ENCODE measurements around the gene KREMEN1. TPM values are rescaled to one million over a fixed set of nuclear protein-coding genes. Genes with fewer than 3 reads are reported as not detected.

Gene KREMEN1
- total and polyA plus RNA-seq, 2 experiments from 2014 or later, result 1.8 to 3.8 TPM

DNA sequence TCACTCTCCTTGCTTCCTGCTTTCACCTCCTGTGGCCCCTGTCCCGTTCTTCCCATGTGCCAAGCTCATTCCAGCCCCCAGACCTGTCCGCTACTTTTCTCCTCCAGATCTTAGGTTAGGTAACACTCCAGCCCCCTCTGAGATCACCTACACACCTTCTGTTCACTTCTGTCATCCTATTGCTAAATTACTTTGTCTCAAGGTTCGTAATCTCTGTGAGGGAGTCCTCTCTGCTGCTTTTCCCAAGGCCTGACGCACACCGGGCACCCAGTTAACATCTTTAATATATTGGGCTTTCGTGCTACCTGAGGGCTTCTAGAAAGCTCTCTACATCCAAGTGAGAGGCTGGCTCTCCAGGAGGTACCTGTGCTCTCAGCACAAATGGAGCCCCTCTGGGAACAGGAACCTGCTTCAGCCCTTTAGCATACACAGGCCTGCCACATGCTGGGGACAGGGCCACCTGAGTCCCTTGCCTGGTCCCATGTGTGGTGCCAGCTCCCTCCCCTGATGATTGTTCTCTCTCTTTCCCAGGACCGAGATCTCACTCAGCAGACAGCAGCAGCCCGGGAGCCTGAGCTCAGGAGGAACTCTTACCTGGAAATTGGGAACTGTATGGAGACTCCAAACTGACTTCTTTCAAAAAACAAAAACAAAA lies 19.7 kb upstream of the KREMEN1 start:
- Mint-ChIP-seq H3K36me3 (ENCODE audit: low read depth) (peaks cover 22% of the 10 kb centered on the region), H3K27ac (peak overlapping the region; percentile 27), H3K4me1 (peaks cover 39% of the 10 kb centered on the region), H3K9me3 (no peaks in the 10 kb centered on the region), H3K4me3 (no peak overlapping the region), H3K27me3 (ENCODE audit: insufficient read depth, low read depth, poor library complexity) (peaks cover 18% of the 10 kb centered on the region)
- no peaks in the 10 kb centered on the region for H4K20me1 ChIP-seq (replicated peaks; ENCODE audit: insufficient read depth)
- H3K79me2 ChIP-seq (replicated peaks; ENCODE audit: insufficient read depth), result no peaks in the 10 kb centered on the region
- peak overlapping the region; percentile 81 for H3K27ac ChIP-seq (ENCODE audit: low read depth)
- TF ChIP-seq JUNB (IDR thresholded peaks at IDR 0.05; ENCODE audit: unreplicated experiment) (no peak), EZH2phosphoT487 (IDR thresholded peaks at IDR 0.05; ENCODE audit: unreplicated experiment) (no peak), POLR2AphosphoS5 (IDR thresholded peaks at IDR 0.05; ENCODE audit: low read depth) (no peak), EZH2 (IDR thresholded peaks at IDR 0.05; ENCODE audit: low read depth, unreplicated experiment) (no peak), ZNF331 (CRISPR knock-in tag; IDR thresholded peaks at IDR 0.05; ENCODE audit: low read depth) (no peak)
- TF ChIP-seq, protein P1, sequence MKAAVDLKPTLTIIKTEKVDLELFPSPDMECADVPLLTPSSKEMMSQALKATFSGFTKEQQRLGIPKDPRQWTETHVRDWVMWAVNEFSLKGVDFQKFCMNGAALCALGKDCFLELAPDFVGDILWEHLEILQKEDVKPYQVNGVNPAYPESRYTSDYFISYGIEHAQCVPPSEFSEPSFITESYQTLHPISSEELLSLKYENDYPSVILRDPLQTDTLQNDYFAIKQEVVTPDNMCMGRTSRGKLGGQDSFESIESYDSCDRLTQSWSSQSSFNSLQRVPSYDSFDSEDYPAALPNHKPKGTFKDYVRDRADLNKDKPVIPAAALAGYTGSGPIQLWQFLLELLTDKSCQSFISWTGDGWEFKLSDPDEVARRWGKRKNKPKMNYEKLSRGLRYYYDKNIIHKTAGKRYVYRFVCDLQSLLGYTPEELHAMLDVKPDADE (IDR thresholded peaks at IDR 0.05), result no peak
- peaks cover 38% of the 10 kb centered on the region for H3K4me1 ChIP-seq (ENCODE audit: insufficient read depth)
- no peaks in the 10 kb centered on the region for H3K27me3 ChIP-seq (ENCODE audit: insufficient read depth)
- 0 out of 2 replicates have a peak overlapping the region, but pooled peaks have one; percentile 14 for H3K4me2 ChIP-seq
- ATAC-seq (peak; percentile 9), DNase-seq (ENCODE audit: low spot score) (no peak)
- H3K4me3 ChIP-seq, result no peak overlapping the region
- H3F3A ChIP-seq (replicated peaks; ENCODE audit: low read depth), result peaks cover 8% of the 10 kb centered on the region; the same call in 1 of the 2 replicates
- no peak overlapping the region for H2AFZ ChIP-seq
- H3K36me3 ChIP-seq (ENCODE audit: insufficient read depth), result no peaks in the 10 kb centered on the region
- H3K9me2 ChIP-seq (ENCODE audit: insufficient read depth), result no peaks in the 10 kb centered on the region

DNA sequence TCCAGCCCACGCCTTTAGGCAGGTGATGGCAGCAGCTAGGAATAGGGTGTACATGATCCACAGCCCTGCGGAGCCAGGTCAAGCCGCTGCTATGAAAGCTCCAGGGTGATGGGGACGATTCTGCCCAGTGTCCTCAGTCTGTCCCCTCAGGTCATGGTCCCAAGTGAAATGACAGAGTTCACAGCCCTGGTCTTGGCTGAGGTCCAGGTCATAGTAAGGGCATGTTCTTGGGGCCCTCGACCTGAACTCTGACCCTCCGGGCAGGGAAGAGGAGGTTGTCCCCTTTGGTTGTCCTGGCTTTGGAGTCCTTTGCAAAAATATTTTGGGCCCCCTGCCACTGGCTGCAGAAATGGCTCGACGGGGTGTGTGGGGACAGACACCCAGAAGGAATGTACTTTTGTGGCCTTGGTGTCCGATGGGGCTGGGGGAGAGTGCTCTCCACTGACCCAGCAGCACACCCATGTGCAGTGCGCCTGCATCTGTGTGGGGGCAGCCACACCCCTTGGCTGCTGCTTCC lies 18.5 kb upstream of the KREMEN1 start:
- Mint-ChIP-seq H3K27ac (no peak overlapping the region), H3K36me3 (ENCODE audit: low read depth) (peaks cover 11% of the 10 kb centered on the region; the same call in 2 of the 3 replicates), H3K9me3 (no peaks in the 10 kb centered on the region), H3K4me3 (no peak overlapping the region), H3K4me1 (peaks cover 39% of the 10 kb centered on the region), H3K27me3 (ENCODE audit: insufficient read depth, low read depth, poor library complexity) (peaks cover 17% of the 10 kb centered on the region)
- Histone ChIP-seq H3K4me2 (peak overlapping the region; percentile 61; the same call in 1 of the 2 replicates), H4K20me1 (replicated peaks; ENCODE audit: insufficient read depth) (no peaks in the 10 kb centered on the region), H3K27ac (ENCODE audit: low read depth) (peak overlapping the region; percentile 81), H3K79me2 (replicated peaks; ENCODE audit: insufficient read depth) (no peaks in the 10 kb centered on the region), H3K4me3 (no peak overlapping the region), H3F3A (replicated peaks; ENCODE audit: low read depth) (peaks cover 8% of the 10 kb centered on the region; the same call in 1 of the 2 replicates), H3K4me1 (ENCODE audit: insufficient read depth) (peaks cover 38% of the 10 kb centered on the region), H3K9me2 (ENCODE audit: insufficient read depth) (no peaks in the 10 kb centered on the region), H2AFZ (no peak overlapping the region), H3K27me3 (ENCODE audit: insufficient read depth) (no peaks in the 10 kb centered on the region), H3K36me3 (ENCODE audit: insufficient read depth) (no peaks in the 10 kb centered on the region)
- TF ChIP-seq, protein P2, sequence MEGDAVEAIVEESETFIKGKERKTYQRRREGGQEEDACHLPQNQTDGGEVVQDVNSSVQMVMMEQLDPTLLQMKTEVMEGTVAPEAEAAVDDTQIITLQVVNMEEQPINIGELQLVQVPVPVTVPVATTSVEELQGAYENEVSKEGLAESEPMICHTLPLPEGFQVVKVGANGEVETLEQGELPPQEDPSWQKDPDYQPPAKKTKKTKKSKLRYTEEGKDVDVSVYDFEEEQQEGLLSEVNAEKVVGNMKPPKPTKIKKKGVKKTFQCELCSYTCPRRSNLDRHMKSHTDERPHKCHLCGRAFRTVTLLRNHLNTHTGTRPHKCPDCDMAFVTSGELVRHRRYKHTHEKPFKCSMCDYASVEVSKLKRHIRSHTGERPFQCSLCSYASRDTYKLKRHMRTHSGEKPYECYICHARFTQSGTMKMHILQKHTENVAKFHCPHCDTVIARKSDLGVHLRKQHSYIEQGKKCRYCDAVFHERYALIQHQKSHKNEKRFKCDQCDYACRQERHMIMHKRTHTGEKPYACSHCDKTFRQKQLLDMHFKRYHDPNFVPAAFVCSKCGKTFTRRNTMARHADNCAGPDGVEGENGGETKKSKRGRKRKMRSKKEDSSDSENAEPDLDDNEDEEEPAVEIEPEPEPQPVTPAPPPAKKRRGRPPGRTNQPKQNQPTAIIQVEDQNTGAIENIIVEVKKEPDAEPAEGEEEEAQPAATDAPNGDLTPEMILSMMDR (conservative IDR thresholded peaks at IDR 0.05; ENCODE audit: low read depth in 2 of 2), result no peak
- TF ChIP-seq, protein P3, sequence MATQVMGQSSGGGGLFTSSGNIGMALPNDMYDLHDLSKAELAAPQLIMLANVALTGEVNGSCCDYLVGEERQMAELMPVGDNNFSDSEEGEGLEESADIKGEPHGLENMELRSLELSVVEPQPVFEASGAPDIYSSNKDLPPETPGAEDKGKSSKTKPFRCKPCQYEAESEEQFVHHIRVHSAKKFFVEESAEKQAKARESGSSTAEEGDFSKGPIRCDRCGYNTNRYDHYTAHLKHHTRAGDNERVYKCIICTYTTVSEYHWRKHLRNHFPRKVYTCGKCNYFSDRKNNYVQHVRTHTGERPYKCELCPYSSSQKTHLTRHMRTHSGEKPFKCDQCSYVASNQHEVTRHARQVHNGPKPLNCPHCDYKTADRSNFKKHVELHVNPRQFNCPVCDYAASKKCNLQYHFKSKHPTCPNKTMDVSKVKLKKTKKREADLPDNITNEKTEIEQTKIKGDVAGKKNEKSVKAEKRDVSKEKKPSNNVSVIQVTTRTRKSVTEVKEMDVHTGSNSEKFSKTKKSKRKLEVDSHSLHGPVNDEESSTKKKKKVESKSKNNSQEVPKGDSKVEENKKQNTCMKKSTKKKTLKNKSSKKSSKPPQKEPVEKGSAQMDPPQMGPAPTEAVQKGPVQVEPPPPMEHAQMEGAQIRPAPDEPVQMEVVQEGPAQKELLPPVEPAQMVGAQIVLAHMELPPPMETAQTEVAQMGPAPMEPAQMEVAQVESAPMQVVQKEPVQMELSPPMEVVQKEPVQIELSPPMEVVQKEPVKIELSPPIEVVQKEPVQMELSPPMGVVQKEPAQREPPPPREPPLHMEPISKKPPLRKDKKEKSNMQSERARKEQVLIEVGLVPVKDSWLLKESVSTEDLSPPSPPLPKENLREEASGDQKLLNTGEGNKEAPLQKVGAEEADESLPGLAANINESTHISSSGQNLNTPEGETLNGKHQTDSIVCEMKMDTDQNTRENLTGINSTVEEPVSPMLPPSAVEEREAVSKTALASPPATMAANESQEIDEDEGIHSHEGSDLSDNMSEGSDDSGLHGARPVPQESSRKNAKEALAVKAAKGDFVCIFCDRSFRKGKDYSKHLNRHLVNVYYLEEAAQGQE (IDR thresholded peaks at IDR 0.05; ENCODE audit: unreplicated experiment), result no peak
- TF ChIP-seq STAT1 (IDR thresholded peaks at IDR 0.05; ENCODE audit: unreplicated experiment) (no peak), ZNF331 (CRISPR knock-in tag; IDR thresholded peaks at IDR 0.05; ENCODE audit: low read depth) (no peak), POLR2AphosphoS5 (IDR thresholded peaks at IDR 0.05; ENCODE audit: low read depth) (0 out of 2 replicates have a peak, but pooled peaks have one; percentile 21)
- no peak for DNase-seq (ENCODE audit: low spot score)
- ATAC-seq, result peak; percentile 20; the same call in 2 of the 3 replicates
